Measurements from ENCODE around the gene MRPS27.

DNA sequence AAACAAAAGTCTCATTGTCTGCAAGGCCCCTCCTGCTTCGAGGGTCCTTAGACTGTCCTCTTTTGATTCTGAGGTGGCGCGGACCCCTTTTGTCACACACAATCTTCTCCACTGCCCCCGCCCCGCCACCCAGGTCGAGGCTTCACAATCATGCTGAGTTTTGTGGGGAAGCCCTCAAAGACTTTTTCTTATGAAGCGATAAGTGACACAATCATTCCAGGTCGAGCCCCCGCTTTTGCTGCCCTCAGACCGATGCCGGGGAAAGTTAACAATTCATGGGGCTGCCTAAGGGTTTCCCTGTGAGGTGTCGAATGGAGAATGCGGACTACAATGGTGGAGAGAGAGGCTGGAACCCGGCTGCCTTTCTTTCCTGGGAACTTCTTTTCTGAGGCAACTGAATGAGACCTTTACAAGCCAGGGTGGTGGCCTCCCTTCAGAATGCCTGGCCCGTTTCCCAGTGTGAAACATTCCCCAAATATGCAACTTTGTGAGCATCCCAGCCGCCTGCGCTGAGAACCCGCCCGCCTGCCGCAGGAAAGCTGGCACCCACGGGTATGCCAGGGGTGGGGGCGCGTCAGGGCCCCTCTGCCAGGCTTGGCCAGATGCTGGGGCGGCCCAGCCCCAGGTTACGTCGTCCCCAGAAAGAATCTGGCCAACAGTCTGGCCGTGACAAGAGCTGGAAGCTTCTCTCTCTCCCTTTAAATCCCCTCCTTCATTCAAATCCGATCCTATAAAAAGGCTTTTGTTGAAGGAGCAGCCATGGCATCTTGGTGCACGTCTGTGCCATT is 140.8 kb downstream of the MRPS27 start:
- TF ChIP-seq, protein P1, sequence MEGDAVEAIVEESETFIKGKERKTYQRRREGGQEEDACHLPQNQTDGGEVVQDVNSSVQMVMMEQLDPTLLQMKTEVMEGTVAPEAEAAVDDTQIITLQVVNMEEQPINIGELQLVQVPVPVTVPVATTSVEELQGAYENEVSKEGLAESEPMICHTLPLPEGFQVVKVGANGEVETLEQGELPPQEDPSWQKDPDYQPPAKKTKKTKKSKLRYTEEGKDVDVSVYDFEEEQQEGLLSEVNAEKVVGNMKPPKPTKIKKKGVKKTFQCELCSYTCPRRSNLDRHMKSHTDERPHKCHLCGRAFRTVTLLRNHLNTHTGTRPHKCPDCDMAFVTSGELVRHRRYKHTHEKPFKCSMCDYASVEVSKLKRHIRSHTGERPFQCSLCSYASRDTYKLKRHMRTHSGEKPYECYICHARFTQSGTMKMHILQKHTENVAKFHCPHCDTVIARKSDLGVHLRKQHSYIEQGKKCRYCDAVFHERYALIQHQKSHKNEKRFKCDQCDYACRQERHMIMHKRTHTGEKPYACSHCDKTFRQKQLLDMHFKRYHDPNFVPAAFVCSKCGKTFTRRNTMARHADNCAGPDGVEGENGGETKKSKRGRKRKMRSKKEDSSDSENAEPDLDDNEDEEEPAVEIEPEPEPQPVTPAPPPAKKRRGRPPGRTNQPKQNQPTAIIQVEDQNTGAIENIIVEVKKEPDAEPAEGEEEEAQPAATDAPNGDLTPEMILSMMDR (IDR thresholded peaks at IDR 0.05): no peak
- no peak for TF ChIP-seq POLR2A (IDR thresholded peaks at IDR 0.05)
